ENCODE measurements around the gene CSNK1E. TPM values are rescaled to one million over a fixed set of nuclear protein-coding genes. Genes with fewer than 3 reads are reported as not detected.

CSNK1E gene
- total and polyA plus RNA-seq, 9 of the 15 experiments (the other 6 are each of a cell fraction or from before 2014, with no cell fraction given): 2.7 to 70.0 (median 41.3) TPM

DNA sequence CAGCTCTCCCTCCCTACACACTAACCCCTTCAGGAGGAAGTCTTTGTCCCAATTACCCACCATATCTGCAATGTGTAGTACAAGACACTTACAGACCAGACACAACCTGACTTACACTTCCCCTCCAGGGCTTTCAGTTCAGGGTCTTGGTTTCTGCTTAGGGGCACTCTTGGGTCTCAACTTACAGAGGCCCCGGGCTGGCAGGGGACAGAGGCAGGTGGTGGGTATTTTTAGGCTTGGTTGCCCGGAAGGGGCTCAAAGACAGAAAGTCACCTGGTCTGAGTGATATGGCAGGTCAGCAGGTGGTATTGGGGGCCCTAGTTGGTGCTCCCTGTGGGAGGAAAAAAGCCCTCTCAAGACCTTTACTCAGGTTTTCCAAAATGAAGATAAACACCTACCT, 41.1 kb downstream of the CSNK1E start (continued):
- TF ChIP-seq MXI1 (IDR thresholded peaks at IDR 0.05; ENCODE audit: low read depth, low read length) (no peak), ZBTB8A (IDR thresholded peaks at IDR 0.05; ENCODE audit: partially characterized antibody) (no peak), SRSF1 (IDR thresholded peaks at IDR 0.05; ENCODE audit: low read depth, low read length) (no peak), ZC3H4 (CRISPR knock-in tag; IDR thresholded peaks at IDR 0.05; ENCODE audit: borderline replicate concordance) (no peak), MIER1 (IDR thresholded peaks at IDR 0.05; ENCODE audit: low read depth) (no peak), EP400 (IDR thresholded peaks at IDR 0.05) (no peak), NFATC3 (IDR thresholded peaks at IDR 0.05) (no peak), ERF (CRISPR knock-in tag; IDR thresholded peaks at IDR 0.05) (no peak), ZNF282 (CRISPR knock-in tag; IDR thresholded peaks at IDR 0.05) (no peak)
- TF ChIP-seq, protein P1, sequence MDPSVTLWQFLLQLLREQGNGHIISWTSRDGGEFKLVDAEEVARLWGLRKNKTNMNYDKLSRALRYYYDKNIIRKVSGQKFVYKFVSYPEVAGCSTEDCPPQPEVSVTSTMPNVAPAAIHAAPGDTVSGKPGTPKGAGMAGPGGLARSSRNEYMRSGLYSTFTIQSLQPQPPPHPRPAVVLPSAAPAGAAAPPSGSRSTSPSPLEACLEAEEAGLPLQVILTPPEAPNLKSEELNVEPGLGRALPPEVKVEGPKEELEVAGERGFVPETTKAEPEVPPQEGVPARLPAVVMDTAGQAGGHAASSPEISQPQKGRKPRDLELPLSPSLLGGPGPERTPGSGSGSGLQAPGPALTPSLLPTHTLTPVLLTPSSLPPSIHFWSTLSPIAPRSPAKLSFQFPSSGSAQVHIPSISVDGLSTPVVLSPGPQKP (CRISPR knock-in tag; IDR thresholded peaks at IDR 0.05): no peak
- TF ChIP-seq, protein P2, sequence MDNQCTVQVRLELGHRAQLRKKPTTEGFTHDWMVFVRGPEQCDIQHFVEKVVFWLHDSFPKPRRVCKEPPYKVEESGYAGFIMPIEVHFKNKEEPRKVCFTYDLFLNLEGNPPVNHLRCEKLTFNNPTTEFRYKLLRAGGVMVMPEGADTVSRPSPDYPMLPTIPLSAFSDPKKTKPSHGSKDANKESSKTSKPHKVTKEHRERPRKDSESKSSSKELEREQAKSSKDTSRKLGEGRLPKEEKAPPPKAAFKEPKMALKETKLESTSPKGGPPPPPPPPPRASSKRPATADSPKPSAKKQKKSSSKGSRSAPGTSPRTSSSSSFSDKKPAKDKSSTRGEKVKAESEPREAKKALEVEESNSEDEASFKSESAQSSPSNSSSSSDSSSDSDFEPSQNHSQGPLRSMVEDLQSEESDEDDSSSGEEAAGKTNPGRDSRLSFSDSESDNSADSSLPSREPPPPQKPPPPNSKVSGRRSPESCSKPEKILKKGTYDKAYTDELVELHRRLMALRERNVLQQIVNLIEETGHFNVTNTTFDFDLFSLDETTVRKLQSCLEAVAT (IDR thresholded peaks at IDR 0.05): no peak
